GM18951 (cell line): ENCODE results near the gene KCNJ11.

Experiments
- POLR2A ChIP-seq: IDR thresholded peaks from 4 replicates; pipeline ENCODE4 v1.6.1; 2011; ENCODE audit warnings: mild to moderate bottlenecking; ENCODE audit not compliant: insufficient read length, insufficient read depth; ENCODE audit errors: extremely low read depth
- in situ Hi-C: fragments of 300-500 bp; cut with MboI; formaldehyde crosslinking; loops from one replicate; pipeline ENCODE4 v1.12.0; 2022; ENCODE audit warnings: low sequenced_read_pairs, mixed read lengths, inconsistent platforms; ENCODE audit not compliant: unreplicated experiment

KCNJ11 gene

GRCh38 chr11:17415523-17416104 lies 27.2 kb upstream of the KCNJ11 start:
- in situ Hi-C loops, result no loop called here
- no peak for TF ChIP-seq POLR2A

- TF ChIP-seq POLR2A, result no peak
- in situ Hi-C loops, result no loop called here
Observed at GRCh38 chr11:17414992-17415391, 26.5 kb upstream of the KCNJ11 start.

- in situ Hi-C loops, result no loop called here
- TF ChIP-seq POLR2A, result no peak
Observed at GRCh38 chr11:17414317-17414737, 25.9 kb upstream of the KCNJ11 start.

- in situ Hi-C loops, result no loop called here
- no peak for TF ChIP-seq POLR2A
Observed at GRCh38 chr11:17413414-17414316, 25.2 kb upstream of the KCNJ11 start.

GRCh38 chr11:17412488-17413180 lies 24.2 kb upstream of the KCNJ11 start:
- no peak for TF ChIP-seq POLR2A
- in situ Hi-C loops, result no loop called here

- in situ Hi-C loops, result no loop called here
- TF ChIP-seq POLR2A, result no peak
Observed at GRCh38 chr11:17411418-17411817, 23.0 kb upstream of the KCNJ11 start.

GRCh38 chr11:17410606-17411379 lies 22.3 kb upstream of the KCNJ11 start:
- in situ Hi-C loops, result no loop called here
- TF ChIP-seq POLR2A, result no peak

GRCh38 chr11:17408641-17409040 lies 20.2 kb upstream of the KCNJ11 start:
- no peak for TF ChIP-seq POLR2A
- in situ Hi-C loops, result no loop called here

GRCh38 chr11:17408026-17408425 lies 19.6 kb upstream of the KCNJ11 start:
- in situ Hi-C loops, result no loop called here
- TF ChIP-seq POLR2A, result no peak

- no peak for TF ChIP-seq POLR2A
- in situ Hi-C loops, result no loop called here
Observed at GRCh38 chr11:17407575-17407974, 19.1 kb upstream of the KCNJ11 start.

- no peak for TF ChIP-seq POLR2A
- in situ Hi-C loops, result no loop called here
Observed at GRCh38 chr11:17406818-17407149, 18.3 kb upstream of the KCNJ11 start.

- in situ Hi-C loops, result no loop called here
Observed at GRCh38 chr11:17406082-17406817, 17.8 kb upstream of the KCNJ11 start.

More at GRCh38 chr11:17406082-17406817, 17.8 kb upstream of the KCNJ11 start:
- TF ChIP-seq POLR2A, result no peak
